WTC11 (cell line): ENCODE measurements around the gene CTNNA2. TPM values are rescaled to one million over a fixed set of nuclear protein-coding genes. Genes with fewer than 3 reads are reported as not detected.

Source experiments
- ATAC-seq: fragments of 200-7000 bp; cut with Tn5 transposase; 2 replicates; pipeline ENCODE4 v1.10.0; 2021; ENCODE audit warnings: mild to moderate bottlenecking, moderate library complexity
- CTCF ChIA-PET: fragments of 300-600 bp; sonication (Branson Sonifier 250); formaldehyde crosslinking; loops from one replicate; lab custom pipeline; 2021; ENCODE audit warnings: antibody characterized with exemption; lab: Charles Lee
- POLR2A ChIA-PET: fragments of 350-600 bp; sonication (Branson Sonifier 250); formaldehyde crosslinking; loops from one replicate; lab custom pipeline; 2021; ENCODE audit warnings: antibody characterized with exemption; lab: Charles Lee
- DNase-seq: peaks from one replicate; pipeline ENCODE4 v3.0.0; 2021; ENCODE audit warnings: low spot score
- H3K27ac Mint-ChIP-seq: 2 replicates; pipeline ENCODE4 v1.8.0; 2021; ENCODE audit warnings: mixed read lengths
- H3K27me3 Mint-ChIP-seq: 2 replicates; pipeline ENCODE4 v1.8.0; 2021; ENCODE audit warnings: low read depth, mild to moderate bottlenecking, moderate library complexity, mixed read lengths
- H3K36me3 Mint-ChIP-seq: 2 replicates; pipeline ENCODE4 v1.8.0; 2021; ENCODE audit warnings: mixed read lengths
- H3K4me1 Mint-ChIP-seq: 2 replicates; pipeline ENCODE4 v1.8.0; 2022; ENCODE audit warnings: mixed read lengths
- H3K4me3 Mint-ChIP-seq: 2 replicates; pipeline ENCODE4 v1.8.0; 2021; ENCODE audit warnings: mild to moderate bottlenecking, moderate library complexity, mixed read lengths
- H3K9me3 Mint-ChIP-seq: 2 replicates; pipeline ENCODE4 v1.8.0; 2021; ENCODE audit warnings: mixed read lengths
- ARID4B ChIP-seq: sonication (generic); formaldehyde crosslinking; IDR thresholded peaks from 2 replicates; pipeline ENCODE4 v1.8.0; 2023; ENCODE audit warnings: missing genetic modification reagents, mild to moderate bottlenecking, borderline replicate concordance
- CREM ChIP-seq: sonication (generic); formaldehyde crosslinking; IDR thresholded peaks from 2 replicates; pipeline ENCODE4 v1.8.1; 2022; ENCODE audit warnings: mild to moderate bottlenecking, missing genetic modification reagents, moderate library complexity
- E2F1 ChIP-seq: sonication (generic); formaldehyde crosslinking; IDR thresholded peaks from 2 replicates; pipeline ENCODE4 v1.8.0; 2022; ENCODE audit warnings: mild to moderate bottlenecking, missing genetic modification reagents
- ERG ChIP-seq: fragments of 250-450 bp; sonication (Bioruptor Pico); IDR thresholded peaks from 2 replicates; pipeline ENCODE4 v1.8.0; 2021; ENCODE audit warnings: mild to moderate bottlenecking
- FOXJ3 ChIP-seq: sonication (generic); formaldehyde crosslinking; IDR thresholded peaks from 2 replicates; pipeline ENCODE4 v1.9.0; 2021; ENCODE audit warnings: missing genetic modification reagents, mild to moderate bottlenecking, borderline replicate concordance
- GTF2I ChIP-seq: fragments of 250-450 bp; sonication (Bioruptor Pico); conservative IDR thresholded peaks from 2 replicates; pipeline ENCODE4 v1.4.0; 2021; ENCODE audit warnings: mild to moderate bottlenecking
- JAZF1 ChIP-seq: fragments of 250-450 bp; sonication (Bioruptor Pico); IDR thresholded peaks from 2 replicates; pipeline ENCODE4 v1.9.0; 2021; ENCODE audit warnings: moderate library complexity, mild to moderate bottlenecking, inconsistent platforms
- NFE2L1 ChIP-seq: sonication (generic); formaldehyde crosslinking; IDR thresholded peaks from 2 replicates; pipeline ENCODE4 v1.8.1; 2023; ENCODE audit warnings: missing genetic modification reagents
- NFYB ChIP-seq: sonication (generic); formaldehyde crosslinking; conservative IDR thresholded peaks from 2 replicates; pipeline ENCODE4 v1.8.0; 2022; ENCODE audit warnings: low read depth, missing genetic modification reagents
- NR1H2 ChIP-seq: sonication (generic); formaldehyde crosslinking; IDR thresholded peaks from 2 replicates; pipeline ENCODE4 v1.9.0; 2021; ENCODE audit warnings: mild to moderate bottlenecking, moderate library complexity, missing genetic modification reagents
- NR2C2 ChIP-seq: sonication (generic); formaldehyde crosslinking; IDR thresholded peaks from 2 replicates; pipeline ENCODE4 v1.8.0; 2022; ENCODE audit warnings: mild to moderate bottlenecking, missing genetic modification reagents
- SP1 ChIP-seq: sonication (generic); formaldehyde crosslinking; conservative IDR thresholded peaks from 2 replicates; pipeline ENCODE4 v1.8.1; 2022; ENCODE audit warnings: missing genetic modification reagents
- TEAD4 ChIP-seq: sonication (generic); formaldehyde crosslinking; IDR thresholded peaks from 2 replicates; pipeline ENCODE4 v1.8.0; 2022; ENCODE audit warnings: mild to moderate bottlenecking, missing genetic modification reagents
- ZNF416 ChIP-seq: fragments of 250-450 bp; sonication (Bioruptor Pico); IDR thresholded peaks from 2 replicates; pipeline ENCODE4 v1.9.0; 2021; ENCODE audit warnings: mild to moderate bottlenecking, inconsistent platforms
- ZNF423 ChIP-seq: fragments of 250-450 bp; sonication (Bioruptor Pico); IDR thresholded peaks from 2 replicates; pipeline ENCODE4 v2.1.2; 2022; ENCODE audit warnings: mild to moderate bottlenecking, moderate library complexity
- ZNF512 ChIP-seq: sonication (generic); formaldehyde crosslinking; IDR thresholded peaks from 2 replicates; pipeline ENCODE4 v1.8.1; 2022; ENCODE audit warnings: missing genetic modification reagents, borderline replicate concordance
- ZNF671 ChIP-seq: fragments of 250-450 bp; sonication (Bioruptor Pico); IDR thresholded peaks from 2 replicates; pipeline ENCODE4 v1.8.0; 2021; ENCODE audit warnings: mild to moderate bottlenecking
- total RNA-seq: library from RNA; stranded (reverse); gene quantifications from 3 replicates; pipeline ENCODE4 v1.2.3, GENCODE V29; 2021
- TF ChIP-seq, protein P1 (sequence below): sonication (generic); formaldehyde crosslinking; conservative IDR thresholded peaks from 2 replicates; pipeline ENCODE4 v1.8.1; 2022; ENCODE audit warnings: mild to moderate bottlenecking, missing genetic modification reagents
- TF ChIP-seq, protein P2 (sequence below): sonication (generic); formaldehyde crosslinking; conservative IDR thresholded peaks from 2 replicates; pipeline ENCODE4 v1.8.1; 2023; ENCODE audit warnings: mild to moderate bottlenecking, low read depth, missing genetic modification reagents, moderate library complexity
- TF ChIP-seq, protein P3 (sequence below): sonication (generic); formaldehyde crosslinking; IDR thresholded peaks from 2 replicates; pipeline ENCODE4 v1.8.1; 2023; ENCODE audit warnings: mild to moderate bottlenecking, missing genetic modification reagents, moderate library complexity

CTNNA2 gene
- total RNA-seq, 1 experiment from 2014 or later: 3.8 TPM

DNA sequence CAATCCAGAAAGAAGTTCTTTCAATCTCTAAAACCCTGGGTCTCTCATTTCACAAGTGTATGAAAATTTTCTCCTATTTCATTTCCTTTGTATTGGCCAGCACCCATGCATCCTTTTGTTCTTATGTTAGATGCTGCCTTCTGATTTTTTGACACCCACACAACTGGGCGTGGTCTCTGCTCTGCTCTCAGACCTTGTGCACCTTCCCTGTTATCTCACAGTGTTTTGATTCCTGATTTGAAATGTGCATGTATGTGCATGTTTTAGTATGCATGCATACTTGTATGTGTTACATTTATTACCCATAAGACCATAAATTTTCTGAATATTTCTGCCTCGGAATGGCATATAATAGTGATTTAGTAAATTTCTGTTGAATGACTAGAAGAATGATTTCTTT lies 152.2 kb downstream of the CTNNA2 start:
- H3K27ac Mint-ChIP-seq: no peak overlapping the region
- H3K9me3 Mint-ChIP-seq: peaks cover 6% of the 10 kb centered on the region; the same call in 1 of the 2 replicates
- H3K4me3 Mint-ChIP-seq: no peak overlapping the region
- POLR2A ChIA-PET: no interaction called here
- no peak for TF ChIP-seq FOXJ3 (CRISPR knock-in tag)
- no peak for TF ChIP-seq GTF2I
- no peak for TF ChIP-seq ERG (CRISPR knock-in tag)
- no peak for TF ChIP-seq NR1H2 (CRISPR knock-in tag)
- TF ChIP-seq, protein P1, sequence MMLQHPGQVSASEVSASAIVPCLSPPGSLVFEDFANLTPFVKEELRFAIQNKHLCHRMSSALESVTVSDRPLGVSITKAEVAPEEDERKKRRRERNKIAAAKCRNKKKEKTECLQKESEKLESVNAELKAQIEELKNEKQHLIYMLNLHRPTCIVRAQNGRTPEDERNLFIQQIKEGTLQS (CRISPR knock-in tag): no peak
- TF ChIP-seq ARID4B: no peak
- no peak for TF ChIP-seq JAZF1 (CRISPR knock-in tag)
- no peak for TF ChIP-seq ZNF671 (CRISPR knock-in tag)
- no peak for TF ChIP-seq NFYB (CRISPR knock-in tag)
- no peak for TF ChIP-seq TEAD4 (CRISPR knock-in tag)
- no peak for TF ChIP-seq ZNF512 (CRISPR knock-in tag)
- TF ChIP-seq, protein P2, sequence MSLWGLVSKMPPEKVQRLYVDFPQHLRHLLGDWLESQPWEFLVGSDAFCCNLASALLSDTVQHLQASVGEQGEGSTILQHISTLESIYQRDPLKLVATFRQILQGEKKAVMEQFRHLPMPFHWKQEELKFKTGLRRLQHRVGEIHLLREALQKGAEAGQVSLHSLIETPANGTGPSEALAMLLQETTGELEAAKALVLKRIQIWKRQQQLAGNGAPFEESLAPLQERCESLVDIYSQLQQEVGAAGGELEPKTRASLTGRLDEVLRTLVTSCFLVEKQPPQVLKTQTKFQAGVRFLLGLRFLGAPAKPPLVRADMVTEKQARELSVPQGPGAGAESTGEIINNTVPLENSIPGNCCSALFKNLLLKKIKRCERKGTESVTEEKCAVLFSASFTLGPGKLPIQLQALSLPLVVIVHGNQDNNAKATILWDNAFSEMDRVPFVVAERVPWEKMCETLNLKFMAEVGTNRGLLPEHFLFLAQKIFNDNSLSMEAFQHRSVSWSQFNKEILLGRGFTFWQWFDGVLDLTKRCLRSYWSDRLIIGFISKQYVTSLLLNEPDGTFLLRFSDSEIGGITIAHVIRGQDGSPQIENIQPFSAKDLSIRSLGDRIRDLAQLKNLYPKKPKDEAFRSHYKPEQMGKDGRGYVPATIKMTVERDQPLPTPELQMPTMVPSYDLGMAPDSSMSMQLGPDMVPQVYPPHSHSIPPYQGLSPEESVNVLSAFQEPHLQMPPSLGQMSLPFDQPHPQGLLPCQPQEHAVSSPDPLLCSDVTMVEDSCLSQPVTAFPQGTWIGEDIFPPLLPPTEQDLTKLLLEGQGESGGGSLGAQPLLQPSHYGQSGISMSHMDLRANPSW (CRISPR knock-in tag): no peak
- TF ChIP-seq ZNF416 (CRISPR knock-in tag): no peak
- TF ChIP-seq, all 79 proteins: peak for 0
- Mint-ChIP-seq H3K27me3 (no peaks in the 10 kb centered on the region), H3K4me1 (peaks cover 8% of the 10 kb centered on the region), H3K36me3 (no peaks in the 10 kb centered on the region)
- ATAC-seq (no peak), DNase-seq (no peak)
- CTCF ChIA-PET: no interaction called here

- no peak for DNase-seq
- TF ChIP-seq NR2C2 (CRISPR knock-in tag) (no peak), SP1 (CRISPR knock-in tag) (no peak), NFE2L1 (CRISPR knock-in tag) (no peak), ZNF423 (CRISPR knock-in tag) (no peak), E2F1 (no peak), CREM (CRISPR knock-in tag) (no peak)
- TF ChIP-seq, protein P3, sequence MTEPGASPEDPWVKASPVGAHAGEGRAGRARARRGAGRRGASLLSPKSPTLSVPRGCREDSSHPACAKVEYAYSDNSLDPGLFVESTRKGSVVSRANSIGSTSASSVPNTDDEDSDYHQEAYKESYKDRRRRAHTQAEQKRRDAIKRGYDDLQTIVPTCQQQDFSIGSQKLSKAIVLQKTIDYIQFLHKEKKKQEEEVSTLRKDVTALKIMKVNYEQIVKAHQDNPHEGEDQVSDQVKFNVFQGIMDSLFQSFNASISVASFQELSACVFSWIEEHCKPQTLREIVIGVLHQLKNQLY (CRISPR knock-in tag): no peak
- TF ChIP-seq, protein P2 (CRISPR knock-in tag): no peak
Measured at GRCh38 chr2:79666430-79666829, 153.6 kb downstream of the CTNNA2 start.

More at GRCh38 chr2:79666430-79666829, 153.6 kb downstream of the CTNNA2 start:
- H3K4me1 Mint-ChIP-seq: peaks cover 19% of the 10 kb centered on the region
- no peak overlapping the region for H3K27ac Mint-ChIP-seq
- CTCF ChIA-PET: no interaction called here
- H3K36me3 Mint-ChIP-seq: no peaks in the 10 kb centered on the region
- H3K27me3 Mint-ChIP-seq: no peaks in the 10 kb centered on the region
- no peak overlapping the region for H3K4me3 Mint-ChIP-seq
- ATAC-seq: no peak
- POLR2A ChIA-PET: no interaction called here
- H3K9me3 Mint-ChIP-seq: peaks cover 6% of the 10 kb centered on the region; the same call in 1 of the 2 replicates
